Activated CD4-positive, alpha-beta T cell treated with anti-CD3 and anti-CD28 coated beads for 4 hours (primary cell): ENCODE data around the gene HACD4.

Experiments used
- DNase-seq, 2 donors: peaks; one replicate each; pipeline ENCODE4 v3.0.0-alpha.2; 2020

HACD4 gene

DNA sequence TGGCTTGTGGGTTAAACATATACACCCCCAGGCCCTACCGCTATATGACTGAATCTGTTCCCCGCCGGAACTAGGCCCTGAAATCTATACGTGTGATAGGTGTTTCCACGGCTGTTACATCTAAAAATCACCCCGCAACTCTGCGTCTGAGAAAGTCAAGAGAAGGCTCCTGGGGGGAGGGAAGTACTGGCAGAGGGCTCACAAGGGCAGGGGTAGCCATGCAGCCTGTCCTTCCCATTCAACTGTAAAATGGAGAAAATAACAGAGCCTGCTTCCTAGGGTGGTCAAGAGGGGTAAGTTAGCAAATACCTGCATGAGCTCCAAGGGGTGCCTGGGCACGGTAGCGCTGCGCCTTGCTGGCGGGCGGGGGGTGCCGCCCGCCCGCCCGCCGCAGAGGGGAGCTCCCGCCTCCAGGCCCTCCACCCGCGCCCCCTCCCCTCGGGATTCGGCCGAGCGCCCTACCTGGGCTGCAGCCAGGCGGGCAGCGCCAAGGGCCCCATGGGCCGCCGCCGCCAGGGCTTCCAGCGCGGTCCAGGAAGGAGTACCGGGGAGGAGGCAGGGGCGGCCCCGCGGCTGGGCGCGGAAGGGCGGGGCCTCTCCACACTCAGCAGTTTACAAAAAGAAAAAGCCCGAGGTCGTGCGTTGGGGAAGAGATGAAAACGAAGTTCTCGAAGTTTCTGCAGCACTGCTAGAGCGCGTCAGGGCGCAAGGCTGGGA, at the start of gene HACD4:
Gene HACD4, minus strand, starts transcription at position 550 of the 717 bp plus-strand sequence. Its CDS starts 50 bp downstream, at position 500.
- DNase-seq, result peak; percentile 51 to 57

DNA sequence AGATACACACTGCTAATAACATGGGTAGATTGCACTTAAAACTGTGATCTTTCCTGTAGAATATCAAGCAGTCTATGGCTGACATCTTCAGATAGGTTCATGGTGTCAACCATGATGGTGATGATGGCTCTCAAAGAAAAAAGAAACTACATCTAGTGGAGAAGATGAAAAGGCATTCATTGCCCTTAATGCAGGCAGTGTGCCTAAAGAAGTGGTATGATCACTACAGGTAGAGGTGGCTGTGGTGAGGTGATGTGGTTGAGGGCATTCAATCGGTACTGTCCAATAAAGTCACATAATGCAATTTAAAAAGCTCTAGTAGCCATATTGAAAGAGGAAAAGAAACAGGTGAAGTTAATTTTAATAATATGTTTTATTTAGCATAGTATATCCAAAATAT, 49.4 kb upstream of the HACD4 start:
- no peak for DNase-seq

DNA sequence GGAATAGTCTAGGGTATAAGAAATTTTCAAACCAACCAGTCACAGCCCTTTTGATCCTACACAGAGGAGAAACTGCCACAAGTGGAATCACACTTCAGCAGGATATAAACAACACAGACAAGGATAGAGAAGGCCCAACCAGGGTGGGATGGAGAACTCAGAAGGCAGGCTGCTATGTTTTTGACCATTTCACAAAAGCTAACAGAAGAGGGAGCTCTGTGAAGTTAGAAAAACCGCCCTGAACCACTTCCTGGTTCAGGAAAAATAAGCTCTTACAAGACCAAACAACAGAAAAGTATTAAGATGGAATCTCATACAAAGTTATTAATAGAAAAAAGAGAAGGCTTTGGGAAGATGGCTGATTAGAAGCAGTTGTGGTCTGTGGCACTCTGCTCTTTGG, 47.3 kb upstream of the HACD4 start:
- no peak for DNase-seq

GRCh38 chr9:21077781-21078180, 46.3 kb upstream of the HACD4 start, which contains the start of gene IFNB1:
Gene IFNB1, minus strand, starts transcription at chr9:21077942. Its CDS starts 73 bp downstream, at chr9:21077869.
- no peak for DNase-seq

DNA sequence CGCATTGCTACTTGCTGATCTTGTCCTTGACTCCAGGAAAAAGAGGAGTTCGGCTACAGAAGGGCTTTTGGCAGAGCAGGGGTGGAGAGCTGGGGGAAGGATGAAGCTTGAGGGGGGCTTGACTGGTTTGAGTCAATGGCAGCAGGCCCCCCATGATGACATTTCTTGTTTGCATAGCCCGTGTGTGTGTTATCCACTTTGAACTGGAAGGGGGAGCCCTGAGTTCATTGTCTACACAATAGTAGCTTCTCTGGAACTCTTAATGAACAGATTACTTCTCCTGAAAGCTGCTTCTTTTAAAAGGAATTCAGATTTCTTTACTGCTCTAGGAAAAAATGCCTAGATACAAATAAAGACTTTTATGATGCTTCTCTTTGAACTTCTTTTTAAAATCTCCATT, 44.0 kb upstream of the HACD4 start:
- DNase-seq, result no peak

DNA sequence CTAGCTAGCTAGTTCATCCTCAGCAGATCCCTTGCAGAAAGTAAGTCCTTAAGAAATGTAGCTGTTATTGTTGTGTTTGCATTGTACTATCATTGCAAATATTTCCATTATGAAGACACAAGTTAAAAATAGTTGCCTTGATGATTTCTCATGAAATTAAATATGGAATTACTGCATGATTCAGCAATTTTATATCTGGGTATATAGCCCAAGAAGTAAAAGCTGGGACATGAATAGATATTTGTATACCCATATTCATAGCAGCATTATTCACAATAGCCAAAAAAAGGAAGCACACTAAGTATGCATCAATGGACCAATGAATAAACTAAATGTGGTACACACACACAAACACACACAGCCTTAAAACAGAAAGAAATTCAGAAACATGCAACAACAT, 39.5 kb upstream of the HACD4 start:
- no peak for DNase-seq

- no peak for DNase-seq
Measured at GRCh38 chr9:21070171-21070571, 38.7 kb upstream of the HACD4 start.

GRCh38 chr9:21060919-21061561, 29.6 kb upstream of the HACD4 start:
- no peak for DNase-seq

DNA sequence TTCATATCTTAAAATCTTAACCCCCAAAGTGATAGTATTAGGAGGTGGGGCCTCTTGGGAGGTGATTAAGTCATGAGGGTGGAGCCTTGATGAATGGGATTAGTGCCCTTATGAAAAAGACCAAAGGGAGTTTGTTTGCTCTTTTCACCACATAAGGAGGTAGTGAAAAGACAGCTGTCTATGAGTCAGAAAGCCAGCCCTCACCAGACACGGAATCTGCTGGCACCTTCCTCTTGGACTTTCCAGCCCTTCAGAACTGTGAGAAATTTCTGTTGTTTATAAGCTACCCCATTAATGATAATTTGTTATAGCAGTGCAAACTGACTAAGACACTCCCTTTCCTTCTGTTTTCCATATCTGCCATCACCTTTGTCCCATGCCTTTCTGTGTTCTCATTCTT, 25.5 kb upstream of the HACD4 start:
- no peak for DNase-seq

- no peak for DNase-seq
Measured at GRCh38 chr9:21053851-21054250, 22.4 kb upstream of the HACD4 start.

- no peak for DNase-seq
Measured at GRCh38 chr9:21047281-21047691, 15.8 kb upstream of the HACD4 start.

GRCh38 chr9:21043841-21044240, 12.4 kb upstream of the HACD4 start:
- no peak for DNase-seq

DNA sequence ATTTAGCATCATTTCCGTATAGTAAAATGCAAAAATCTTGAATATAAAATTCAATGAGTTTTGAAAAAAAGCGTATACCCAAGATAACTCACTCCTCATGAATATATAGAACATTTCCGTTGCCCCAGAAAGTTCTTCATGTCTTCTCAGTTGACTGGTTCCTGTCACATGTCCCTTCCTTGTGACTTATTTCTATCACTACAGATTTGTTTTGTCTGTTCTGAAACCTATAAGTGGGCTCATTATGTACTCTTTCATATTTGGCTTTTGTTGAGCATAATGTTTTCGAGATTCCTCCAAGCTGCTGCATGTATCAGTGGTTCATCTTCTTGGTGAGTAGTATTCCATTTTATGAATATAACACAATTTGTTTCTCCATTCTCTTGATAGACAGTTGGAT, 11.0 kb upstream of the HACD4 start:
- DNase-seq, result no peak

DNA sequence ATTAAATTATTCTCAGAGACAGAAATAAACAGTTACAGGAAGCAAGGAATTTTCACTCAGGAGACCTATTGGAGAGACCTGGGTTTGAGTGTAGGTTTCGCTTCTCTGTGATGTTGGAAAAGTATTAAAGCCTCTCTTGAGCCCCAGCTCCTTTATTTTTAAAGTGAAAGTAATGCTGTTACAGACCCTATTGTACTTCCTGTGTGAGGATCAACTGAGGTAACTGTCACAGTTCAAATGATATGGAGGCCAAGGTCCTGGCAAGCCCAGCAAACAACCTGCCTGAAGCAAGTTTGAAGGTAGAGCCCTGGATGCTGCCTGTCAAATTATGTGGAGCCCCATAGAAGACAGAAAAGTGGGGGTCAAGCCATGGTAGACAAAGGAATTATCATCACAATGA, 7.9 kb upstream of the HACD4 start:
- DNase-seq, result no peak

DNA sequence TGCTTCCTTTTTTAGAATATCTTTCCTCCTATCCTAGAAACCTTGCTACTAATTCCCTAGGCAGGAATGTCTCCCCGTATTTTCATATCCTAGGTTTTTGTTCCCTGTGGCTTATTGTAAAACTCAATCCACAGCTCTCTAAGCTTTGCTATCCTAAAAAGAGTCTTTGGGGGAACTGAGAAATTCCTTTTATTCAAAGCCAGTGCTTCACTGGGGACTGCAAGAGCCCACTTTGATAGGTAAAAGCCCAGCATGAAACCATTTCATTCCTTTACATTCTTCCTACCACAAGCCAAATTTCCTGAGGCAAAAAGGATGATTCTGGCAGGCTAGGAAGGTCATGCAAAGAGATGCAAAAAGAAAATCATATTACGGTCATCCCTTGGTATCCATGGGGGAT, 5.8 kb upstream of the HACD4 start:
- no peak for DNase-seq

- no peak for DNase-seq
Measured at GRCh38 chr9:21031808-21032183, 356 bp upstream of the HACD4 start.

- DNase-seq, result peak; percentile 4 to 9
Measured at GRCh38 chr9:21030389-21031035, 928 bp downstream of the HACD4 start.

GRCh38 chr9:21029661-21030060, 1.8 kb downstream of the HACD4 start:
- DNase-seq, result no peak

DNA sequence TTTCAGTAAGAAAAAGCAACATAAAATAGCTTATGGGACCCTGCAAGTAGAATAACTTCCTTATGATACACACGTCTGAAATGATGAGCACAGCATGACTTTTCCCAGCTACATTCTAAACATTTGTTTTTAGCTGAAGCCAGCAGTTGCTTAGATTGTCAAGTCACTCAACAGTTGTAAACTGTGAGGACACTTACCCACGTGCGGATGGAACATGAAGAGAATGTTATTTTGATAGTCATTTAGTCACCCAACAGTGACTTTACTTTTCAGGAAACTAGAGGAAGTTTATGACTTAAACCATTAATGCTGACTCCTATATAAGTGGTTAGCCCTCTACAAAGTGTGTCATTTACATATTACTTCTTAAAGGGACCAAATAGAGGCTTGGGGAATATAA, 3.0 kb downstream of the HACD4 start:
- DNase-seq, result no peak

DNA sequence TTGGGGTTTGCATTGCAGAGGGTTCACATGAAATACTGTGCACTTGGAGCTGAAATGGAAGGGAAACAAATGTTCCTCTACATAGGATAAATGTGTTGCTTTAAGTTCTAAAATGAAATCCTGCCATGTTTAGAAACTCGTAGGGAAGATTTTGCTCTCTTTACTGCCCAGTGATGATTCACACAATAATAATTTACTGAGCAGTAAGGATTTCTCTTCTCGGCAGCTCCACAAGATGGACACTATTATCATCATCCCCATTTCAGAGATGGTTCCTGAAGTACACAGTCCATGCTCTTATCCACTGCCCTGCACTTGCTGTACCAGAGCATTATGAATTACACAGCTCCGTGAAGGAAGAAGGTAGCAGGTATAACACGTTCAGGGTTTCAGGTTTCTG, 4.1 kb downstream of the HACD4 start:
- DNase-seq, result no peak

DNA sequence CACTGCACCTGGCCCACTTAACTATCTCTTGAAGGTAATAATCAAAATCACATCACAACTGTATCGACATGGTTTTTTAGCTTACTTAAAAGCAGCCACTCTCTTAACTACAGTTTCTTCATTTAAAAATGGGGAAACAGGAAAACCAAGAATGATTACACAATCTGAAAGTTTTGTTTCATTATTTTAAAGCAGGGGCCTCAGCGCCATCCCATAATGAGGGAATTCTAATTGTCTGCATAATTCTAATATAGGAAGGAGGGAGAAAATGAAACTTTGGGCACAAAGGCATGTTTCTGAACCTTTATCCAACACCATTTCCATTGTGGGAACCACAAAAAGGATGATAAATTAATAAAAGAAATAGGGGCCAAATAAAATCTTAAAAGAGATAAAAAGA, 7.6 kb downstream of the HACD4 start:
- DNase-seq, result no peak

GRCh38 chr9:21018177-21018576, 13.3 kb downstream of the HACD4 start:
- no peak for DNase-seq

GRCh38 chr9:21016701-21017491, 14.5 kb downstream of the HACD4 start:
- no peak for DNase-seq
